ENCODE data around the gene CGB1. TPM values are rescaled to one million over a fixed set of nuclear protein-coding genes. Genes with fewer than 3 reads are reported as not detected.
"Not testable (repeated sequence)": the region's sequence is repeated elsewhere in the genome, so short reads cannot be mapped to it uniquely, and the experiment has no call there.

The CGB1 gene
- total and polyA plus RNA-seq, 10 of the 15 experiments (the other 5 are each of a cell fraction or from before 2014, with no cell fraction given) = not detected

GRCh38 chr19:49074869-49075268 is 38.2 kb upstream of the CGB1 start:
- RAD21 ChIA-PET (ENCODE audit: unreplicated experiment); H3K27me3 ChIP-seq (replicated peaks in 1 of 2; ENCODE audit: control insufficient read depth in 2 of 2, insufficient read depth in 2 of 2, low read length in 1 of 2); H3K4me3 ChIP-seq; H3K4me2 ChIP-seq (ENCODE audit: control insufficient read depth, insufficient read depth); BruUV-seq (replicated peaks); H3K36me3 ChIP-seq (ENCODE audit: control insufficient read depth in 2 of 2, insufficient read depth in 2 of 2, low read length in 1 of 2); H2AFZ ChIP-seq (ENCODE audit: control insufficient read depth, low read depth, low read length); FAIRE-seq; intact Hi-C loops (cut with micrococcal nuclease; ENCODE audit: unreplicated experiment); H3K9ac ChIP-seq (ENCODE audit: control insufficient read depth, insufficient read depth, low read length); H4K20me1 ChIP-seq (ENCODE audit: control insufficient read depth, insufficient read depth); H3K79me2 ChIP-seq (ENCODE audit: control insufficient read depth, insufficient read depth, low read length); DNase-seq (ENCODE audit: low read depth, low spot score); H3K4me1 ChIP-seq (ENCODE audit: control insufficient read depth, insufficient read depth, low read length); in situ Hi-C loops (cut with MboI); POLR2A ChIA-PET; H3K9me3 ChIP-seq (replicated peaks; ENCODE audit: control insufficient read depth, insufficient read depth, low read length); H3K27ac ChIP-seq (ENCODE audit: control insufficient read depth, insufficient read depth): not testable (repeated sequence)
- TF ChIP-seq, protein P1, sequence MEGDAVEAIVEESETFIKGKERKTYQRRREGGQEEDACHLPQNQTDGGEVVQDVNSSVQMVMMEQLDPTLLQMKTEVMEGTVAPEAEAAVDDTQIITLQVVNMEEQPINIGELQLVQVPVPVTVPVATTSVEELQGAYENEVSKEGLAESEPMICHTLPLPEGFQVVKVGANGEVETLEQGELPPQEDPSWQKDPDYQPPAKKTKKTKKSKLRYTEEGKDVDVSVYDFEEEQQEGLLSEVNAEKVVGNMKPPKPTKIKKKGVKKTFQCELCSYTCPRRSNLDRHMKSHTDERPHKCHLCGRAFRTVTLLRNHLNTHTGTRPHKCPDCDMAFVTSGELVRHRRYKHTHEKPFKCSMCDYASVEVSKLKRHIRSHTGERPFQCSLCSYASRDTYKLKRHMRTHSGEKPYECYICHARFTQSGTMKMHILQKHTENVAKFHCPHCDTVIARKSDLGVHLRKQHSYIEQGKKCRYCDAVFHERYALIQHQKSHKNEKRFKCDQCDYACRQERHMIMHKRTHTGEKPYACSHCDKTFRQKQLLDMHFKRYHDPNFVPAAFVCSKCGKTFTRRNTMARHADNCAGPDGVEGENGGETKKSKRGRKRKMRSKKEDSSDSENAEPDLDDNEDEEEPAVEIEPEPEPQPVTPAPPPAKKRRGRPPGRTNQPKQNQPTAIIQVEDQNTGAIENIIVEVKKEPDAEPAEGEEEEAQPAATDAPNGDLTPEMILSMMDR (IDR thresholded peaks at IDR 0.05 in 2 of 3, conservative IDR thresholded peaks at IDR 0.05 in 1 of 3; ENCODE audit: control insufficient read depth in 2 of 3, extremely low read depth in 1 of 3, insufficient read depth in 1 of 3, low read depth in 3 of 3, low read length in 3 of 3) = peak; percentile 33 to 54 (median 42); a peak in 5 of 6 replicates
- TF ChIP-seq SMC3 (IDR thresholded peaks at IDR 0.05; ENCODE audit: borderline replicate concordance, low read length) = peak; percentile 36; the same call in 1 of the 2 replicates
- peak; percentile 41; the same call in 1 of the 2 replicates for TF ChIP-seq RAD21 (IDR thresholded peaks at IDR 0.05; ENCODE audit: insufficient read depth, low read depth, low read length)
- ATAC-seq = peak; percentile 52; the same call in 2 of the 3 replicates
- WGBS (ENCODE audit: insufficient coverage, insufficient replicate concordance, low lambda C conversion rate, missing lambda C conversion rate) = 12% methylated on average over 8 of the region's 9 CpGs
- SMC1A ChIA-PET (ENCODE audit: uncharacterized antibody, unreplicated experiment) = interaction anchor here (1.1 kb wide), 1 partner anchor 124 kb away, joined by 5 read pairs; no protein-coding TSS in a partner anchor
- CTCF ChIA-PET = interaction anchor here (1.1 to 2.6 kb wide), 4 partner anchors 22 to 146 kb away, joined by 4 to 15 read pairs (median 8); no protein-coding TSS in a partner anchor
